HG02970 (cell line): ENCODE measurements around the gene FCRL2.
"Not testable (repeated sequence)": the region's sequence is repeated elsewhere in the genome, so short reads cannot be mapped to it uniquely, and the experiment has no call there.

Experiments used
- ATAC-seq: cut with Tn5 transposase; IDR thresholded peaks from one replicate; pipeline ENCODE4 v1.9.1; 2021; ENCODE audit warnings: mild to moderate bottlenecking, moderate library complexity, moderate number of reproducible peaks; ENCODE audit not compliant: unreplicated experiment, low FRiP score

The FCRL2 gene

GRCh38 chr1:157753611-157754010 lies 23.3 kb downstream of the FCRL2 start:
- ATAC-seq = no peak

GRCh38 chr1:157751283-157751682 lies 25.6 kb downstream of the FCRL2 start:
- no peak for ATAC-seq

GRCh38 chr1:157748262-157748817 lies 28.6 kb downstream of the FCRL2 start:
- ATAC-seq = no peak

- ATAC-seq = no peak
These were observed 37.6 kb downstream of the FCRL2 start for GRCh38 chr1:157739229-157739901.

GRCh38 chr1:157735991-157736390 lies 40.9 kb downstream of the FCRL2 start:
- not testable (repeated sequence) for ATAC-seq

- no peak for ATAC-seq
These were observed 42.6 kb downstream of the FCRL2 start for GRCh38 chr1:157734321-157734720.

GRCh38 chr1:157732755-157733154 lies 44.2 kb downstream of the FCRL2 start:
- ATAC-seq = no peak

GRCh38 chr1:157725221-157725577 lies 51.7 kb downstream of the FCRL2 start:
- no peak for ATAC-seq

GRCh38 chr1:157724537-157725220 lies 52.3 kb downstream of the FCRL2 start:
- no peak for ATAC-seq

GRCh38 chr1:157723157-157723556 lies 53.8 kb downstream of the FCRL2 start:
- ATAC-seq = no peak

- ATAC-seq = no peak
These were observed 54.9 kb downstream of the FCRL2 start for GRCh38 chr1:157721985-157722384.

GRCh38 chr1:157715736-157716135 lies 61.2 kb downstream of the FCRL2 start:
- no peak for ATAC-seq

- no peak for ATAC-seq
These were observed 65.1 kb downstream of the FCRL2 start for GRCh38 chr1:157711802-157712201.

- ATAC-seq = no peak
These were observed 72.1 kb downstream of the FCRL2 start for GRCh38 chr1:157704878-157705277.

- ATAC-seq = no peak
These were observed 73.0 kb downstream of the FCRL2 start for GRCh38 chr1:157703981-157704380.

GRCh38 chr1:157702308-157702825 lies 74.6 kb downstream of the FCRL2 start:
- no peak for ATAC-seq

- no peak for ATAC-seq
These were observed 76.2 kb downstream of the FCRL2 start, which contains the start of gene FCRL3 for GRCh38 chr1:157700732-157701131. TSS of gene FCRL3 (minus strand) at chr1:157700769. CDS start at chr1:157700489, 280 bp downstream.

GRCh38 chr1:157700305-157700704 lies 76.6 kb downstream of the FCRL2 start:
- no peak for ATAC-seq

GRCh38 chr1:157697781-157698569 lies 79.0 kb downstream of the FCRL2 start:
- no peak for ATAC-seq

- ATAC-seq = no peak
These were observed 79.8 kb downstream of the FCRL2 start for GRCh38 chr1:157696966-157697628.
